Stimulated activated naive CD4-positive, alpha-beta T cell (primary cell): Measurements from ENCODE around the gene R3HDM2.
A peak's percentile ranks its signal among the peaks of the same experiment; 100 is the strongest.

Experiments
- DNase-seq, 6 experiments: peaks; one replicate each; lab custom pipeline; 2025; lab: John Stamatoyannopoulos, UW

Gene R3HDM2

GRCh38 chr12:57430931-57431566 lies at the start of gene R3HDM2:
R3HDM2 (minus strand) TSS chr12:57431043; CDS start chr12:57310428, 120,615 bp downstream.
- peak; percentile 85 to 93 (median 91) for DNase-seq

DNA sequence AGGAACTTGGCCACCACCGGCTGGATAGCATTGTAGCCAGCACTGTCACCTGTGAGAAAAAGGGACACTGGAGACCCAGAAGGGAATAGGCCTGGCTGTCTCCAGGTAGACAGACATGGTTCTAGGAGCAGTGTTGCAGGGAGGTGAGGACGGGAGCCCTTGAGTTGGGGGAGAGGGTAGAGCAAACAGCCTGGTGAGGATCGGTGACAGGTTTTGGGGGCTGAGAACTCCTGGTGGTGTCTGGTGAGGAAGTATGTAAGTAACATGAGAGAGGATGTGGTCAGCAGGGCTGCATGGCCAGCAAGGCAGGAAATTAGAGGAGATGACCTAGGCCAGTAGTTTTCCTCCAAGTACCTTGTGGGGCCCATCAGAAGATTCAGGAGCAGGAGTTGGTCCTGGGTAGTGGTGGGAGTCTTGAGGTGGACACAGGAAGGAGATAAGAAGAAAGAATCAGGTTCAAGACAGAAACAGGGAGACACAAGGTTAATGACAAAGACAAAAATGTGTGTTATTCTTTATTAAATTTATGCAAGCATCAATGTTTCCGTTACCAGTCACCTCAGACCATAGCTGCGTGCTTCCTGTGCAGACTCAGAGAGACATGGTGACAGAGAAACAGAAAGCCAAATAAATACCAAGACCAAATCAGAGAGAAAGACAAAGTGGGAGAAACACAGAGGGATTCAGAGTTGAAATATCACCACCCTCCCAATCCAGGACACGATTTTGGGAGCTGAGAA lies 48.7 kb upstream of the R3HDM2 start, which contains the start of gene ARHGAP9:
Gene ARHGAP9, minus strand, starts transcription at position 491 of the 740 bp plus-strand sequence. Its CDS starts 460 bp downstream, at position 31.
- peak in 5 of 6 experiments; percentile 57 to 86 (median 83) for DNase-seq

DNA sequence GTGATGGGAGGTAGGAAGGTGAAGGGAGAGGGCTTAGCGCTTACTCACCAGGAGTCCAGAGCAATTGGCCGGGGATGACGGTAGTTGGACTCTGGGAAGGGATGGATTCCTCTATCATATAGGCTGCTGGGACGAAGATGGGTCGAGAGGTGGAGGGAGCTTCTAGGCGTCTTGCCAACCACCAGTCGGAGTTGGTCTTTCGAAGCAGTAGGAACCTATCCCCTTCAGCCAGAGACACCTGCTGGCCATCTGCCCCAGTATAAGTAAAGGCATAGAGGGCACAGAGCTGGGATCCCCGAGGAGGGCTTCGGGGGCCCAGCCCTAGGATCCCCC lies 48.2 kb upstream of the R3HDM2 start:
- DNase-seq = no peak

GRCh38 chr12:57477710-57478681 lies 47.2 kb upstream of the R3HDM2 start:
- DNase-seq = peak; percentile 49 to 78 (median 64)

- peak in 4 of 6 experiments; percentile 32 to 63 (median 40) for DNase-seq
Observed at GRCh38 chr12:57476993-57477709, 46.3 kb upstream of the R3HDM2 start.

GRCh38 chr12:57476162-57476992 lies 45.5 kb upstream of the R3HDM2 start:
- peak; percentile 43 to 70 (median 56) for DNase-seq

- peak in 1 of 6 experiments; percentile 9 for DNase-seq
Observed at GRCh38 chr12:57475271-57476161, 44.7 kb upstream of the R3HDM2 start.

GRCh38 chr12:57474862-57475261 lies 44.0 kb upstream of the R3HDM2 start:
- DNase-seq = no peak

- no peak for DNase-seq
Observed at GRCh38 chr12:57474430-57474829, 43.6 kb upstream of the R3HDM2 start.

- DNase-seq = no peak
Observed at GRCh38 chr12:57473886-57474285, 43.0 kb upstream of the R3HDM2 start.

GRCh38 chr12:57473392-57473791 lies 42.5 kb upstream of the R3HDM2 start:
- no peak for DNase-seq

DNA sequence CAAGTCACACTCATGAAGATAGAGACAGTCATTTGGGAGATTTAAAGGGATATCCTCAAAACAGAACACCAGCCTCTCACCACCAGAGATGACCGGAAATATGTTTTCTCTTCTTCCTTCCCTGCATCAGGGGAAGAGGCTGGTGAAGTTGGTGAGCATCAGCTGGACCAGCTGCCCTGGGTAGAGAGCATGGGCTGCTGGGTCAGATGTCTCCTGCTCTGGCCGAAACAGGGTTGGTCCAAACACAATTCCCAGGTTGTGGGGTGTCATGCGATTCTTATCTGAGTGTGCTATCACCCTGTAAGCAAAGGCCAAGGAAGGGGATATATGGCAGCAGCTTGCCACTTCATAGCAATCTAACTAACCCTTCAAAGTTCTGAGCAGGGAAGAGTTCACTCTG lies 41.5 kb upstream of the R3HDM2 start:
- no peak for DNase-seq

DNA sequence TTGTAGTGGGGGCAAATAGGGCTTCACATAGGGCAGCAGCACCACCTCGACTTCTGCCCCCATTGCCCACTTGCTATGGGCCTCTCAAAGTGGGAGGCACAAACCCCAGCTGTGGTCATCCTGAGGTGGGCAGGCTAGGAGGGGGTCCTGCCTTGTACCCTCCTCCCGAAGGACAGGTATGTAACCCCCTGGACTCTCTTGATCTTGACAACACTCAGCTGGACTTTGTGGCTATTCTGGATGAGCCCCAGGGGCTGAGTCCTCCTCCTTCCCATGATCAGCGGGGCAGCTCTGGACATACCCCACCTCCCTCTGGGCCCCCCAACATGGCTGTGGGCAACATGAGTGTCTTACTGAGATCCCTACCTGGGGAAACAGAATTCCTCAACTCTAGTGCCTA lies 40.8 kb upstream of the R3HDM2 start:
- no peak for DNase-seq

DNA sequence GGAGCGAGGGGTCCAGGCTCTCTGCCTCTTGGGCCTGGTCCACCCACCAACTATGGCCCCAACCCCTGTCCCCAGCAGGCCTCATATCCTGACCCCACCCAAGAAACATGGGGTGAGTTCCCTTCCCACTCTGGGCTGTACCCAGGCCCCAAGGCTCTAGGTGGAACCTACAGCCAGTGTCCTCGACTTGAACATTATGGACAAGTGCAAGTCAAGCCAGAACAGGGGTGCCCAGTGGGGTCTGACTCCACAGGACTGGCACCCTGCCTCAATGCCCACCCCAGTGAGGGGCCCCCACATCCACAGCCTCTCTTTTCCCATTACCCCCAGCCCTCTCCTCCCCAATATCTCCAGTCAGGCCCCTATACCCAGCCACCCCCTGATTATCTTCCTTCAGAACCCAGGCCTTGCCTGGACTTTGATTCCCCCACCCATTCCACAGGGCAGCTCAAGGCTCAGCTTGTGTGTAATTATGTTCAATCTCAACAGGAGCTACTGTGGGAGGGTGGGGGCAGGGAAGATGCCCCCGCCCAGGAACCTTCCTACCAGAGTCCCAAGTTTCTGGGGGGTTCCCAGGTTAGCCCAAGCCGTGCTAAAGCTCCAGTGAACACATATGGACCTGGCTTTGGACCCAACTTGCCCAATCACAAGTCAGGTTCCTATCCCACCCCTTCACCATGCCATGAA lies 40.3 kb upstream of the R3HDM2 start:
- DNase-seq = no peak

DNA sequence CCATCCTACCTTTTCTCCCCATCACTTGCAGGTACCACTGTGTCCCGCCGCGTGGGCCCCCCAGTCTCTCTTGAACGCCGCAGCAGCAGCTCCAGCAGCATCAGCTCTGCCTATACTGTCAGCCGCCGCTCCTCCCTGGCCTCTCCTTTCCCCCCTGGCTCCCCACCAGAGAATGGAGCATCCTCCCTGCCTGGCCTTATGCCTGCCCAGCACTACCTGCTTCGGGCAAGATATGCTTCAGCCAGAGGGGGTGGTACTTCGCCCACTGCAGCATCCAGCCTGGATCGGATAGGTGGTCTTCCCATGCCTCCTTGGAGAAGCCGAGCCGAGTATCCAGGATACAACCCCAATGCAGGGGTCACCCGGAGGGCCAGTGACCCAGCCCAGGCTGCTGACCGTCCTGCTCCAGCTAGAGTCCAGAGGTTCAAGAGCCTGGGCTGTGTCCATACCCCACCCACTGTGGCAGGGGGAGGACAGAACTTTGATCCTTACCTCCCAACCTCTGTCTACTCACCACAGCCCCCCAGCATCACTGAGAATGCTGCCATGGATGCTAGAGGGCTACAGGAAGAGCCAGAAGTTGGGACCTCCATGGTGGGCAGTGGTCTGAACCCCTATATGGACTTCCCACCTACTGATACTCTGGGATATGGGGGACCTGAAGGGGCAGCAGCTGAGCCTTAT lies 39.6 kb upstream of the R3HDM2 start:
- DNase-seq = no peak

GRCh38 chr12:57469296-57470164 lies 38.7 kb upstream of the R3HDM2 start:
- DNase-seq = no peak

GRCh38 chr12:57467915-57468314 lies 37.1 kb upstream of the R3HDM2 start:
- no peak for DNase-seq
